HepG2 (cell line): Measurements from ENCODE around the gene MRRF. TPM values are rescaled to one million over a fixed set of nuclear protein-coding genes. Genes with fewer than 3 reads are reported as not detected.

ENCODE experiments used
- ATAC-seq: fragments of 200-7000 bp; cut with Tn5 transposase; 3 replicates; pipeline ENCODE4 v1.9.1; 2020; ENCODE audit warnings: mild to moderate bottlenecking, moderate library complexity
- BruUV-seq: library from RNA; stranded (reverse); fragments of 400-500 nt; replicated peaks from 2 replicates; lab custom pipeline; 2021; lab: Mats Ljungman, UMichigan
- CTCF ChIA-PET: fragments of 300-600 bp; formaldehyde crosslinking; extraction: SDS; loops from one replicate; lab custom pipeline; 2021; ENCODE audit warnings: low total read pairs, inconsistent platforms, low intra/inter-chr PET ratio; lab: Yijun Ruan, JAX
- POLR2A ChIA-PET: fragments of 350-600 bp; sonication (Branson Sonifier 250); formaldehyde crosslinking; loops from one replicate; lab custom pipeline; 2020; ENCODE audit warnings: antibody characterized with exemption, inconsistent platforms; lab: Yijun Ruan, JAX
- DNase-seq: peaks from one replicate; pipeline ENCODE4 v3.0.0-alpha.2; 2015; ENCODE audit warnings: low spot score
- FAIRE-seq: peaks from 3 replicates; lab custom pipeline; 2011; peaks lifted over from hg19 to GRCh38; lab: Jason Lieb, UNC
- H2AFZ ChIP-seq: one replicate; pipeline ENCODE4 v1.6.1; 2011; ENCODE audit warnings: low read length, inconsistent platforms
- H3K27ac ChIP-seq: fragments of 300-600 bp; 3 replicates; pipeline ENCODE4 v1.8.0; 2011; ENCODE audit warnings: mixed run types, mild to moderate bottlenecking, mixed read lengths, low read length, inconsistent platforms; ENCODE audit not compliant: insufficient read depth; ENCODE audit errors: extremely low read length
- H3K27me3 ChIP-seq, 2 experiments: fragments of 200-600 bp in 1 of 2; 2 replicates in 1 of 2; 3 replicates in 1 of 2; pipeline versions ENCODE4 v1.6.0 to v1.8.0; 2011; ENCODE audit warnings: low read length in 2 of 2, mild to moderate bottlenecking in 2 of 2, moderate library complexity in 2 of 2, inconsistent platforms in 1 of 2; ENCODE audit not compliant: insufficient read depth in 2 of 2, control insufficient read depth in 1 of 2
- H3K36me3 ChIP-seq, 2 experiments: fragments of 200-600 bp in 1 of 2; replicated peaks in 1 of 2; 2 replicates in 1 of 2; 3 replicates in 1 of 2; pipeline versions ENCODE4 v1.5.1 to v1.8.0; 2011; ENCODE audit warnings: low read length in 2 of 2, inconsistent platforms in 1 of 2; ENCODE audit not compliant: insufficient read depth in 2 of 2, control insufficient read depth in 1 of 2
- H3K4me1 ChIP-seq: 2 replicates; pipeline ENCODE4 v1.5.1; 2012; ENCODE audit warnings: low read length, inconsistent platforms; ENCODE audit not compliant: insufficient read depth
- H3K4me2 ChIP-seq: 2 replicates; pipeline ENCODE4 v1.6.0; 2011; ENCODE audit warnings: low read depth, low read length, inconsistent platforms
- H3K4me3 ChIP-seq, 3 experiments: fragments of 200-600 bp in 1 of 3; sonication (generic), shearing (Covaris generic) in 1 of 3; replicated peaks in 1 of 3; 2 replicates each; pipeline ENCODE4 v1.5.1; 2011 to 2016; ENCODE audit warnings: low read length in 3 of 3, inconsistent platforms in 2 of 3, low read depth in 2 of 3, mild to moderate bottlenecking in 2 of 3, control low read depth in 1 of 3, mixed read lengths in 1 of 3; ENCODE audit not compliant: insufficient read depth in 1 of 3
- H3K79me2 ChIP-seq: one replicate; pipeline ENCODE4 v1.6.1; 2011; ENCODE audit warnings: low read length, inconsistent platforms; ENCODE audit not compliant: insufficient read depth
- H3K9ac ChIP-seq: 2 replicates; pipeline ENCODE4 v1.6.0; 2011; ENCODE audit warnings: mild to moderate bottlenecking, low read depth, low read length, inconsistent platforms; ENCODE audit not compliant: insufficient read depth
- H3K9me3 ChIP-seq: 2 replicates; pipeline ENCODE4 v1.5.1; 2012; ENCODE audit warnings: mild to moderate bottlenecking, low read length
- H4K20me1 ChIP-seq: 2 replicates; pipeline ENCODE4 v1.6.0; 2011; ENCODE audit warnings: inconsistent platforms, mild to moderate bottlenecking, low read length, moderate library complexity; ENCODE audit not compliant: insufficient read depth
- HDAC6 ChIP-seq: fragments of 200-600 bp; sonication (generic); IDR thresholded peaks from 2 replicates; pipeline ENCODE4 v1.7.0; 2017; ENCODE audit warnings: mild to moderate bottlenecking, antibody characterized with exemption, low read length, low read depth
- HNRNPL ChIP-seq: fragments of 200-400 bp; formaldehyde crosslinking; IDR thresholded peaks from 2 replicates; pipeline ENCODE4 v1.6.1; 2017; ENCODE audit warnings: mild to moderate bottlenecking, low read depth, low read length
- ONECUT2 ChIP-seq: sonication (generic); formaldehyde crosslinking; IDR thresholded peaks from 2 replicates; pipeline ENCODE4 v1.4.0; 2020; ENCODE audit warnings: missing genetic modification reagents
- REPIN1 ChIP-seq: sonication (generic); formaldehyde crosslinking; IDR thresholded peaks from 2 replicates; pipeline ENCODE4 v1.8.0; 2022; ENCODE audit warnings: missing genetic modification reagents, low read depth, mild to moderate bottlenecking, borderline replicate concordance
- ZNF207 ChIP-seq: fragments of 450-650 bp; IDR thresholded peaks from 2 replicates; pipeline ENCODE4 v1.6.1; 2016; ENCODE audit warnings: antibody characterized with exemption, borderline replicate concordance
- ZNF598 ChIP-seq: sonication (generic); formaldehyde crosslinking; IDR thresholded peaks from 2 replicates; pipeline ENCODE4 v1.5.1; 2020; ENCODE audit warnings: mild to moderate bottlenecking, missing genetic modification reagents, borderline replicate concordance
- WGBS: methylation state at CpG from one replicate; pipeline ENCODE4 v1.1.6; 2017; ENCODE audit warnings: low lambda C conversion rate; 5-methylcytosine and 5-hydroxymethylcytosine counted together
- in situ Hi-C: cut with HindIII; loops from 2 replicates; pipeline ENCODE4 v1.10.0; 2017; ENCODE audit warnings: low pct_unique_long_range_greater_than_20kb; ENCODE audit not compliant: extremely low pct_ligation_motif_present
- intact Hi-C: fragments of 100-400 bp; cut with micrococcal nuclease; formaldehyde crosslinking; loops from one replicate; pipeline ENCODE4 v1.10.0; 2022; ENCODE audit not compliant: unreplicated experiment
- polyA plus RNA-seq, 8 experiments: library from polyadenylated mRNA; depleted of rRNA in 3 of 8; stranded (reverse) in 7 of 8; unstranded in 1 of 8; fragments of >200 nt; fragmentation: Illumina TruSeq in 4 of 8; extraction: Trizol in 4 of 8; gene quantifications; 2 replicates each; pipeline versions ENCODE4 v1.2.1 to v1.2.3, GENCODE V29; 2011 to 2016; ENCODE audit warnings: low read depth in 4 of 8, missing spikeins in 1 of 8, mixed read lengths in 1 of 8; ENCODE audit not compliant: insufficient read depth in 1 of 8
- total RNA-seq, 5 experiments: library from RNA; depleted of rRNA; stranded (reverse); fragments of >200 nt; fragmentation: Illumina TruSeq; extraction: Trizol; gene quantifications; 2 replicates each; pipeline ENCODE4 v1.2.3, GENCODE V29; 2016; ENCODE audit warnings: low read depth in 1 of 5
- TF ChIP-seq, protein P1 (sequence below): sonication (generic); formaldehyde crosslinking; IDR thresholded peaks from 2 replicates; pipeline ENCODE4 v1.9.0; 2022; ENCODE audit warnings: missing genetic modification reagents, mild to moderate bottlenecking, borderline replicate concordance
- TF ChIP-seq, protein P2 (sequence below): sonication (generic); formaldehyde crosslinking; IDR thresholded peaks from 2 replicates; pipeline ENCODE4 v1.4.0; 2020; ENCODE audit warnings: missing genetic modification reagents, mild to moderate bottlenecking, borderline replicate concordance
- TF ChIP-seq, protein P3 (sequence below): sonication (generic); formaldehyde crosslinking; IDR thresholded peaks from 2 replicates; pipeline ENCODE4 v1.4.0; 2020; ENCODE audit warnings: missing genetic modification reagents

MRRF gene
- total and polyA plus RNA-seq, 2 of the 13 experiments (the other 11 are each of a cell fraction or from before 2014, with no cell fraction given) = 37.3 to 44.3 TPM

DNA sequence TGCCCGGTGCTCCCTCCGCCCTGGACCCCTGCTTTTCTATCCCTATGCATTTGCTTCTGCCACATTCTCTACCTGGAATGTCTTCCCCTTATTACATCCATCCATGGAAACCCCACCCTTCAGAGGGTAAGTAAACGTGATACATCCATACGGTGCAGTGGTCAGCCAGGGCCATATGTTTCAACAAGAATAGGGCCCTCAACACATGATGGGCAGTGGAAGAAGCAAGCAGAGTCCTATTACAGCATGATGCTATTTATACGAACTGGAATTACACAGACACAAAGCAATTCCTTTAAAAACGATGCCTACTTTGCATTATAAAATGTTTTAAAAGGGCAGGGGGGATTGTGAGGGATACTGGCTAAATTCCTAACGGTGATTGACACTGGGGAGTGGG is 68.0 kb downstream of the MRRF start:
- 18% methylated on average over 7 of the region's 7 CpGs for WGBS
- no peak for DNase-seq
- intact Hi-C loops = no loop called here
- peaks cover 2 to 4% of the 10 kb centered on the region in 2 experiments; a peak in 3 of 5 replicates for H3K27me3 ChIP-seq
- POLR2A ChIA-PET = no interaction called here
- in situ Hi-C loops = no loop called here
- no peak overlapping the region for H3K27ac ChIP-seq
- H3K36me3 ChIP-seq = no peaks in the 10 kb centered on the region
- no peak overlapping the region for H3K4me2 ChIP-seq
- no peaks in the 10 kb centered on the region for H3K79me2 ChIP-seq
- TF ChIP-seq, protein P1, sequence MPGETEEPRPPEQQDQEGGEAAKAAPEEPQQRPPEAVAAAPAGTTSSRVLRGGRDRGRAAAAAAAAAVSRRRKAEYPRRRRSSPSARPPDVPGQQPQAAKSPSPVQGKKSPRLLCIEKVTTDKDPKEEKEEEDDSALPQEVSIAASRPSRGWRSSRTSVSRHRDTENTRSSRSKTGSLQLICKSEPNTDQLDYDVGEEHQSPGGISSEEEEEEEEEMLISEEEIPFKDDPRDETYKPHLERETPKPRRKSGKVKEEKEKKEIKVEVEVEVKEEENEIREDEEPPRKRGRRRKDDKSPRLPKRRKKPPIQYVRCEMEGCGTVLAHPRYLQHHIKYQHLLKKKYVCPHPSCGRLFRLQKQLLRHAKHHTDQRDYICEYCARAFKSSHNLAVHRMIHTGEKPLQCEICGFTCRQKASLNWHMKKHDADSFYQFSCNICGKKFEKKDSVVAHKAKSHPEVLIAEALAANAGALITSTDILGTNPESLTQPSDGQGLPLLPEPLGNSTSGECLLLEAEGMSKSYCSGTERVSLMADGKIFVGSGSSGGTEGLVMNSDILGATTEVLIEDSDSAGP (CRISPR knock-in tag) = no peak
- BruUV-seq = no TSS peak
- no peaks in the 10 kb centered on the region for H4K20me1 ChIP-seq
- CTCF ChIA-PET = no interaction called here
- no peaks in the 10 kb centered on the region for H3K4me1 ChIP-seq
- H3K9me3 ChIP-seq = no peaks in the 10 kb centered on the region
- H2AFZ ChIP-seq = no peak overlapping the region
- ATAC-seq = no peak
- H3K4me3 ChIP-seq = no peak overlapping the region
- no peak overlapping the region for H3K9ac ChIP-seq
- no peak for FAIRE-seq

DNA sequence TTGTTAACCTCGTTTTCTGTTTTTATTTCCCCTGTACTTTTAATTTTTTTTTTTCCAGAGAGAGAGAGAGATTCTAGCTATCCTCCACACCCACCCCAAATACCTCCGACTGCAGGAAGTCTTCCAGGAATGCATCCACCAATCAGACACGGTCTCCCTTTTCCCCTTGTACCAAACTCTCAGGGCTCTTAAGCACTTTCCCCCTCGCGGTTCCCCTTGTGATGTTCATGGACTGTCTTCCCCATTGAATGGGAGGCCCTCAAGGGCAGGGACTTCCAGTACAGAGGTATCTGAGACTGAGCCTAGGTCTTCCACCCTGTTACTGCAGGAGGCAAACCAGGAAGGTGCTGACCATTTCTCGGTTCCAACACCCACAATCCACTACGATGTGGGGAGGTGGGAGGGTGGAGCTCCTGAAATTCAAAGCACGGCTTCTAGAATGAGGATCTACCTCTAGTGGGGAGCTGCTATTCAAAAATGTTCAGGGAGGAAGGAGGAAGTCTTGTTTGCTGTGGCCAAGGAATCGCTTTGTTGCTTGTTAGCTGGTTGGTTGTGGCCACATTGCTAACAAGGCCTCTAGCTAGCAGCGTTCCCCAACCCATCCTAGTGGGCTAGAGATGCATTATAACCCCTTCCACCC is 68.6 kb downstream of the MRRF start:
- WGBS = 40% methylated on average over 10 of the region's 10 CpGs
- intact Hi-C loops = no loop called here
- ATAC-seq (no peak), DNase-seq (no peak), FAIRE-seq (no peak)
- no peaks in the 10 kb centered on the region for H3K4me1 ChIP-seq
- no peak overlapping the region for H3K27ac ChIP-seq
- H3K9me3 ChIP-seq = no peaks in the 10 kb centered on the region
- in situ Hi-C loops = no loop called here
- POLR2A ChIA-PET = no interaction called here
- CTCF ChIA-PET = no interaction called here
- no TSS peak for BruUV-seq
- no peaks in the 10 kb centered on the region for H3K79me2 ChIP-seq
- H3K4me2 ChIP-seq = no peak overlapping the region
- no peak overlapping the region for H3K9ac ChIP-seq
- H3K4me3 ChIP-seq = no peak overlapping the region
- peaks cover 2 to 11% of the 10 kb centered on the region in 2 experiments; a peak in 3 of 5 replicates for H3K27me3 ChIP-seq
- H4K20me1 ChIP-seq = no peaks in the 10 kb centered on the region
- H3K36me3 ChIP-seq = no peaks in the 10 kb centered on the region
- no peak overlapping the region for H2AFZ ChIP-seq
- TF ChIP-seq HDAC6 (no peak), ZNF207 (no peak), HNRNPL (no peak), ZNF598 (CRISPR knock-in tag) (no peak), REPIN1 (CRISPR knock-in tag) (no peak), ONECUT2 (no peak)
- TF ChIP-seq, protein P2, sequence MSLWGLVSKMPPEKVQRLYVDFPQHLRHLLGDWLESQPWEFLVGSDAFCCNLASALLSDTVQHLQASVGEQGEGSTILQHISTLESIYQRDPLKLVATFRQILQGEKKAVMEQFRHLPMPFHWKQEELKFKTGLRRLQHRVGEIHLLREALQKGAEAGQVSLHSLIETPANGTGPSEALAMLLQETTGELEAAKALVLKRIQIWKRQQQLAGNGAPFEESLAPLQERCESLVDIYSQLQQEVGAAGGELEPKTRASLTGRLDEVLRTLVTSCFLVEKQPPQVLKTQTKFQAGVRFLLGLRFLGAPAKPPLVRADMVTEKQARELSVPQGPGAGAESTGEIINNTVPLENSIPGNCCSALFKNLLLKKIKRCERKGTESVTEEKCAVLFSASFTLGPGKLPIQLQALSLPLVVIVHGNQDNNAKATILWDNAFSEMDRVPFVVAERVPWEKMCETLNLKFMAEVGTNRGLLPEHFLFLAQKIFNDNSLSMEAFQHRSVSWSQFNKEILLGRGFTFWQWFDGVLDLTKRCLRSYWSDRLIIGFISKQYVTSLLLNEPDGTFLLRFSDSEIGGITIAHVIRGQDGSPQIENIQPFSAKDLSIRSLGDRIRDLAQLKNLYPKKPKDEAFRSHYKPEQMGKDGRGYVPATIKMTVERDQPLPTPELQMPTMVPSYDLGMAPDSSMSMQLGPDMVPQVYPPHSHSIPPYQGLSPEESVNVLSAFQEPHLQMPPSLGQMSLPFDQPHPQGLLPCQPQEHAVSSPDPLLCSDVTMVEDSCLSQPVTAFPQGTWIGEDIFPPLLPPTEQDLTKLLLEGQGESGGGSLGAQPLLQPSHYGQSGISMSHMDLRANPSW = no peak
- TF ChIP-seq, protein P3, sequence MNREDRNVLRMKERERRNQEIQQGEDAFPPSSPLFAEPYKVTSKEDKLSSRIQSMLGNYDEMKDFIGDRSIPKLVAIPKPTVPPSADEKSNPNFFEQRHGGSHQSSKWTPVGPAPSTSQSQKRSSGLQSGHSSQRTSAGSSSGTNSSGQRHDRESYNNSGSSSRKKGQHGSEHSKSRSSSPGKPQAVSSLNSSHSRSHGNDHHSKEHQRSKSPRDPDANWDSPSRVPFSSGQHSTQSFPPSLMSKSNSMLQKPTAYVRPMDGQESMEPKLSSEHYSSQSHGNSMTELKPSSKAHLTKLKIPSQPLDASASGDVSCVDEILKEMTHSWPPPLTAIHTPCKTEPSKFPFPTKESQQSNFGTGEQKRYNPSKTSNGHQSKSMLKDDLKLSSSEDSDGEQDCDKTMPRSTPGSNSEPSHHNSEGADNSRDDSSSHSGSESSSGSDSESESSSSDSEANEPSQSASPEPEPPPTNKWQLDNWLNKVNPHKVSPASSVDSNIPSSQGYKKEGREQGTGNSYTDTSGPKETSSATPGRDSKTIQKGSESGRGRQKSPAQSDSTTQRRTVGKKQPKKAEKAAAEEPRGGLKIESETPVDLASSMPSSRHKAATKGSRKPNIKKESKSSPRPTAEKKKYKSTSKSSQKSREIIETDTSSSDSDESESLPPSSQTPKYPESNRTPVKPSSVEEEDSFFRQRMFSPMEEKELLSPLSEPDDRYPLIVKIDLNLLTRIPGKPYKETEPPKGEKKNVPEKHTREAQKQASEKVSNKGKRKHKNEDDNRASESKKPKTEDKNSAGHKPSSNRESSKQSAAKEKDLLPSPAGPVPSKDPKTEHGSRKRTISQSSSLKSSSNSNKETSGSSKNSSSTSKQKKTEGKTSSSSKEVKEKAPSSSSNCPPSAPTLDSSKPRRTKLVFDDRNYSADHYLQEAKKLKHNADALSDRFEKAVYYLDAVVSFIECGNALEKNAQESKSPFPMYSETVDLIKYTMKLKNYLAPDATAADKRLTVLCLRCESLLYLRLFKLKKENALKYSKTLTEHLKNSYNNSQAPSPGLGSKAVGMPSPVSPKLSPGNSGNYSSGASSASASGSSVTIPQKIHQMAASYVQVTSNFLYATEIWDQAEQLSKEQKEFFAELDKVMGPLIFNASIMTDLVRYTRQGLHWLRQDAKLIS (CRISPR knock-in tag) = no peak
